GM12878 (cell line): Measurements from ENCODE around the gene TMEM132D. TPM values are rescaled to one million over a fixed set of nuclear protein-coding genes. Genes with fewer than 3 reads are reported as not detected.

Experiments used
- ATAC-seq: fragments of 200-7000 bp; cut with Tn5 transposase; 3 replicates; pipeline ENCODE4 v1.9.1; 2020; ENCODE audit warnings: mild to moderate bottlenecking, moderate library complexity
- BruUV-seq: library from RNA; stranded (reverse); fragments of 400-500 nt; replicated peaks from 2 replicates; lab custom pipeline; 2021; lab: Mats Ljungman, UMichigan
- CTCF ChIA-PET: fragments of 300-600 bp; sonication (Branson Sonifier 250); formaldehyde crosslinking; extraction: SDS; loops from one replicate; lab custom pipeline; 2021; ENCODE audit warnings: inconsistent platforms; lab: Yijun Ruan, JAX
- POLR2A ChIA-PET: fragments of 350-600 bp; formaldehyde crosslinking; extraction: SDS; loops from one replicate; lab custom pipeline; 2021; ENCODE audit warnings: inconsistent platforms; lab: Charles Lee
- RAD21 ChIA-PET: fragments of 300-600 bp; sonication (Branson Sonifier 250); formaldehyde crosslinking; loops from one replicate; lab custom pipeline; 2023; ENCODE audit warnings: antibody characterized with exemption; ENCODE audit not compliant: unreplicated experiment; lab: Charles Lee
- SMC1A ChIA-PET: fragments of 300-600 bp; sonication (Branson Sonifier 250); formaldehyde crosslinking; loops from one replicate; lab custom pipeline; 2023; ENCODE audit not compliant: unreplicated experiment, uncharacterized antibody; lab: Charles Lee
- DNase-seq: peaks from one replicate; pipeline ENCODE4 v3.0.0-alpha.2; 2011; ENCODE audit warnings: low read depth, low spot score
- FAIRE-seq: peaks from 3 replicates; lab custom pipeline; 2011; peaks lifted over from hg19 to GRCh38; lab: Jason Lieb, UNC
- H2AFZ ChIP-seq: 2 replicates; pipeline ENCODE4 v1.6.0; 2011; ENCODE audit warnings: low read depth, low read length, control low read depth; ENCODE audit not compliant: control insufficient read depth
- H3K27ac ChIP-seq: 2 replicates; pipeline ENCODE4 v1.5.1; 2011; ENCODE audit warnings: control low read depth; ENCODE audit not compliant: control insufficient read depth, insufficient read depth
- H3K27me3 ChIP-seq, 2 experiments: replicated peaks in 1 of 2; 2 replicates each; pipeline versions ENCODE4 v1.6.0 to v1.6.1; 2011; ENCODE audit warnings: low read length in 1 of 2; ENCODE audit not compliant: control insufficient read depth in 2 of 2, insufficient read depth in 2 of 2
- H3K36me3 ChIP-seq, 2 experiments: 2 replicates each; pipeline ENCODE4 v1.5.1; 2011; ENCODE audit warnings: low read length in 1 of 2; ENCODE audit not compliant: control insufficient read depth in 2 of 2, insufficient read depth in 2 of 2
- H3K4me1 ChIP-seq: 2 replicates; pipeline ENCODE4 v1.6.1; 2011; ENCODE audit warnings: mild to moderate bottlenecking, low read length, moderate library complexity, mixed read lengths; ENCODE audit not compliant: control insufficient read depth, insufficient read depth
- H3K4me2 ChIP-seq: 2 replicates; pipeline ENCODE4 v1.6.0; 2011; ENCODE audit warnings: control low read depth; ENCODE audit not compliant: control insufficient read depth, insufficient read depth
- H3K4me3 ChIP-seq: fragments of 200-600 bp; sonication (generic); 2 replicates; pipeline ENCODE4 v1.5.1; 2016
- H3K79me2 ChIP-seq: 2 replicates; pipeline ENCODE4 v1.6.0; 2011; ENCODE audit warnings: low read length; ENCODE audit not compliant: control insufficient read depth, insufficient read depth
- H3K9ac ChIP-seq: 2 replicates; pipeline ENCODE4 v1.8.0; 2011; ENCODE audit warnings: low read length, control low read depth, mixed read lengths; ENCODE audit not compliant: control insufficient read depth, insufficient read depth
- H3K9me3 ChIP-seq: replicated peaks from 3 replicates; pipeline ENCODE4 v1.5.1; 2011; ENCODE audit warnings: mild to moderate bottlenecking, low read length; ENCODE audit not compliant: control insufficient read depth, insufficient read depth
- H4K20me1 ChIP-seq: 2 replicates; pipeline ENCODE4 v1.6.0; 2011; ENCODE audit not compliant: control insufficient read depth, insufficient read depth
- CBFB ChIP-seq: IDR thresholded peaks from 2 replicates; pipeline ENCODE4 v1.6.1; 2016; ENCODE audit warnings: antibody characterized with exemption, low read depth
- ETV6 ChIP-seq, 2 experiments: fragments of 450-650 bp in 1 of 2; IDR thresholded peaks in 1 of 2; conservative IDR thresholded peaks in 1 of 2; 2 replicates each; pipeline ENCODE4 v1.6.1; 2014; ENCODE audit warnings: antibody characterized with exemption in 1 of 2, borderline replicate concordance in 1 of 2, low read depth in 1 of 2, mild to moderate bottlenecking in 1 of 2, moderate library complexity in 1 of 2
- KAT2A ChIP-seq: conservative IDR thresholded peaks from 2 replicates; pipeline ENCODE4 v1.6.1; 2011; ENCODE audit warnings: low read depth, low read length; ENCODE audit not compliant: control insufficient read depth
- PML ChIP-seq: IDR thresholded peaks from 2 replicates; pipeline ENCODE4 v1.6.1; 2012; ENCODE audit warnings: low read length, inconsistent platforms
- STAT1 ChIP-seq: fragments of 450-650 bp; conservative IDR thresholded peaks from 2 replicates; pipeline ENCODE4 v1.6.1; 2014; ENCODE audit warnings: antibody characterized with exemption, mild to moderate bottlenecking
- ZBTB4 ChIP-seq: fragments of 450-650 bp; formaldehyde crosslinking; IDR thresholded peaks from 2 replicates; pipeline ENCODE4 v1.4.0; 2022; ENCODE audit warnings: mild to moderate bottlenecking, moderate library complexity
- WGBS: methylation state at CpG from one replicate; pipeline ENCODE4 v1.1.6; 2016; ENCODE audit warnings: low lambda C conversion rate; ENCODE audit not compliant: insufficient replicate concordance, insufficient coverage; ENCODE audit errors: missing lambda C conversion rate; 5-methylcytosine and 5-hydroxymethylcytosine counted together
- in situ Hi-C: fragments of 300-500 bp; cut with MboI; formaldehyde crosslinking; loops from 9 replicates; pipeline ENCODE4 v1.14.3; 2018; ENCODE audit warnings: mixed read lengths
- intact Hi-C: fragments of 100-400 bp; cut with micrococcal nuclease; formaldehyde crosslinking; loops from one replicate; pipeline ENCODE4 v1.14.2; 2022; ENCODE audit not compliant: unreplicated experiment
- polyA plus RNA-seq, 11 experiments: library from polyadenylated mRNA; depleted of rRNA in 4 of 11; unstranded in 6 of 11; stranded (reverse) in 5 of 11; fragments of >200 nt; fragmentation: Nextera tagmentation in 4 of 11; fragmentation: Illumina TruSeq in 1 of 11; extraction: Ambion mirVana in 4 of 11; extraction: Trizol in 1 of 11; gene quantifications; 1 replicate in 1 of 11; 2 replicates in 10 of 11; pipeline versions ENCODE4 v1.2.1 to v1.2.3, GENCODE V29; 2011 to 2016; ENCODE audit warnings: inconsistent platforms in 2 of 11, missing spikeins in 2 of 11, low read depth in 1 of 11
- total RNA-seq, 4 experiments: library from RNA; depleted of rRNA in 3 of 4; stranded (reverse); fragments of >200 nt in 3 of 4; fragmentation: Illumina TruSeq in 1 of 4; extraction: Trizol in 1 of 4; gene quantifications; 2 replicates each; pipeline versions ENCODE4 v1.2.1 to v1.2.3, GENCODE V29; 2013 to 2021
- TF ChIP-seq, protein P1 (sequence below): fragments of 450-650 bp; IDR thresholded peaks from 2 replicates; pipeline ENCODE4 v1.6.1; 2018; ENCODE audit warnings: borderline replicate concordance, mild to moderate bottlenecking; ENCODE audit not compliant: partially characterized antibody

The TMEM132D gene
- total and polyA plus RNA-seq, 10 of the 15 experiments (the other 5 are each of a cell fraction or from before 2014, with no cell fraction given) = under 0.01 to 0.12 (median 0.02) TPM; not detected in 3

- Histone ChIP-seq H3K4me3 (no peak overlapping the region), H3K4me1 (no peaks in the 10 kb centered on the region), H3K79me2 (no peaks in the 10 kb centered on the region), H3K4me2 (no peak overlapping the region), H2AFZ (no peak overlapping the region), H3K9ac (no peak overlapping the region), H3K36me3 (no peaks in the 10 kb centered on the region), H3K27me3 (no peaks in the 10 kb centered on the region), H3K9me3 (no peaks in the 10 kb centered on the region), H3K27ac (no peak overlapping the region), H4K20me1 (no peaks in the 10 kb centered on the region)
- SMC1A ChIA-PET = interaction anchor here (0.6 kb wide), 1 partner anchor 1455 kb away, joined by 3 read pairs; no protein-coding TSS in a partner anchor
- POLR2A ChIA-PET = no interaction called here
- DNase-seq (no peak), ATAC-seq (no peak), FAIRE-seq (no peak)
- in situ Hi-C loops = no loop called here
- CTCF ChIA-PET = interaction anchor here (0.9 kb wide), 1 partner anchor 18 kb away, joined by 3 read pairs; no protein-coding TSS in a partner anchor
- TF ChIP-seq CBFB (no peak), KAT2A (no peak), ZBTB4 (CRISPR knock-in tag) (no peak), PML (no peak), ETV6 (conservative IDR thresholded peaks at IDR 0.05 in 1 of 2, IDR thresholded peaks at IDR 0.05 in 1 of 2; ENCODE audit: borderline replicate concordance in 1 of 2, low read depth in 1 of 2) (no peak), STAT1 (no peak)
- TF ChIP-seq, protein P1, sequence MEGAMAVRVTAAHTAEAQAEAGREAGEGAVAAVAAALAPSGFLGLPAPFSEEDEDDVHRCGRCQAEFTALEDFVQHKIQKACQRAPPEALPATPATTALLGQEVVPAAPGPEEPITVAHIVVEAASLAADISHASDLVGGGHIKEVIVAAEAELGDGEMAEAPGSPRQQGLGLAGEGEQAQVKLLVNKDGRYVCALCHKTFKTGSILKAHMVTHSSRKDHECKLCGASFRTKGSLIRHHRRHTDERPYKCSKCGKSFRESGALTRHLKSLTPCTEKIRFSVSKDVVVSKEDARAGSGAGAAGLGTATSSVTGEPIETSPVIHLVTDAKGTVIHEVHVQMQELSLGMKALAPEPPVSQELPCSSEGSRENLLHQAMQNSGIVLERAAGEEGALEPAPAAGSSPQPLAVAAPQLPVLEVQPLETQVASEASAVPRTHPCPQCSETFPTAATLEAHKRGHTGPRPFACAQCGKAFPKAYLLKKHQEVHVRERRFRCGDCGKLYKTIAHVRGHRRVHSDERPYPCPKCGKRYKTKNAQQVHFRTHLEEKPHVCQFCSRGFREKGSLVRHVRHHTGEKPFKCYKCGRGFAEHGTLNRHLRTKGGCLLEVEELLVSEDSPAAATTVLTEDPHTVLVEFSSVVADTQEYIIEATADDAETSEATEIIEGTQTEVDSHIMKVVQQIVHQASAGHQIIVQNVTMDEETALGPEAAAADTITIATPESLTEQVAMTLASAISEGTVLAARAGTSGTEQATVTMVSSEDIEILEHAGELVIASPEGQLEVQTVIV = no peak
- intact Hi-C loops = no loop called here
- RAD21 ChIA-PET = no interaction called here
- WGBS = 40% methylated on average over 13 of the region's 13 CpGs
- no TSS peak for BruUV-seq
Measured at GRCh38 chr12:129080821-129081220, 823.0 kb downstream of the TMEM132D start.
